Bronchial epithelial cell (primary cell): ENCODE measurements around the gene MVK. TPM values are rescaled to one million over a fixed set of nuclear protein-coding genes. Genes with fewer than 3 reads are reported as not detected.

ENCODE experiments used
- DNase-seq: peaks from one replicate; pipeline ENCODE4 v3.0.0-alpha.2; 2010; ENCODE audit warnings: low read depth
- FAIRE-seq: peaks from 2 replicates; lab custom pipeline; 2011; peaks lifted over from hg19 to GRCh38; lab: Jason Lieb, UNC
- H3K27me3 ChIP-seq: 2 replicates; pipeline ENCODE4 v1.5.1; 2011; ENCODE audit warnings: low read length; ENCODE audit not compliant: control insufficient read depth, insufficient read depth
- H3K36me3 ChIP-seq: 2 replicates; pipeline ENCODE4 v1.5.1; 2011; ENCODE audit warnings: low read length; ENCODE audit not compliant: control insufficient read depth, insufficient read depth
- H3K4me3 ChIP-seq: 2 replicates; pipeline ENCODE4 v1.5.1; 2011; ENCODE audit warnings: mild to moderate bottlenecking, low read depth, low read length, control low read depth
- total RNA-seq: library from RNA; depleted of rRNA; stranded (reverse); fragments of >200 nt; gene quantifications from 2 replicates; pipeline ENCODE4 v1.2.1, GENCODE V29; 2014
- TF ChIP-seq, protein P1 (sequence below): IDR thresholded peaks from 2 replicates; pipeline ENCODE4 v1.5.1; 2011; ENCODE audit warnings: mild to moderate bottlenecking, moderate library complexity, low read length, control low read depth, inconsistent platforms; ENCODE audit not compliant: insufficient read depth, severe bottlenecking

The MVK gene
- total RNA-seq, 1 donor from 2014 or later, result 16.1 TPM

DNA sequence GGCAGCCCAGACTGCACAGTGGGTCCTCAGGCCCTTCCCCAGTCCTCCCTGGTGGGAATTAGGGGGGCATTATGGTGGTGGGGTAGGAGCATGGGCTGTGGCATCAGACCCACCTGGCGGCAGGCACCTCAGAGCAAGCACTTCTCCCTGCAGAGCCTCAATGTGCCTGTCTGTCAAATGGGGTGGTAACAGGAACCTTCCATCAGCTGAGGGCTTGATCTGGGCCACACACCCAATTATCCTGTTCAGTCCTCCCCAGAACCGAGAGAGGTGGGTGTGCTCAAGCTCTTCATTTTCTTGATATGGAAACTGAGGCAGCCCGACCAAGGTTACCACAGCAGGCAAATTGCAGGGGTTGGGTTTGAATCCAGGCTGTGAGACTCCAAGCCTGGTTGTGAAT is 38.4 kb downstream of the MVK start:
- Histone ChIP-seq H3K4me3 (no peak overlapping the region), H3K36me3 (no peaks in the 10 kb centered on the region), H3K27me3 (peaks cover 10% of the 10 kb centered on the region)
- FAIRE-seq (no peak), DNase-seq (no peak)
- TF ChIP-seq, protein P1, sequence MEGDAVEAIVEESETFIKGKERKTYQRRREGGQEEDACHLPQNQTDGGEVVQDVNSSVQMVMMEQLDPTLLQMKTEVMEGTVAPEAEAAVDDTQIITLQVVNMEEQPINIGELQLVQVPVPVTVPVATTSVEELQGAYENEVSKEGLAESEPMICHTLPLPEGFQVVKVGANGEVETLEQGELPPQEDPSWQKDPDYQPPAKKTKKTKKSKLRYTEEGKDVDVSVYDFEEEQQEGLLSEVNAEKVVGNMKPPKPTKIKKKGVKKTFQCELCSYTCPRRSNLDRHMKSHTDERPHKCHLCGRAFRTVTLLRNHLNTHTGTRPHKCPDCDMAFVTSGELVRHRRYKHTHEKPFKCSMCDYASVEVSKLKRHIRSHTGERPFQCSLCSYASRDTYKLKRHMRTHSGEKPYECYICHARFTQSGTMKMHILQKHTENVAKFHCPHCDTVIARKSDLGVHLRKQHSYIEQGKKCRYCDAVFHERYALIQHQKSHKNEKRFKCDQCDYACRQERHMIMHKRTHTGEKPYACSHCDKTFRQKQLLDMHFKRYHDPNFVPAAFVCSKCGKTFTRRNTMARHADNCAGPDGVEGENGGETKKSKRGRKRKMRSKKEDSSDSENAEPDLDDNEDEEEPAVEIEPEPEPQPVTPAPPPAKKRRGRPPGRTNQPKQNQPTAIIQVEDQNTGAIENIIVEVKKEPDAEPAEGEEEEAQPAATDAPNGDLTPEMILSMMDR, result no peak

DNA sequence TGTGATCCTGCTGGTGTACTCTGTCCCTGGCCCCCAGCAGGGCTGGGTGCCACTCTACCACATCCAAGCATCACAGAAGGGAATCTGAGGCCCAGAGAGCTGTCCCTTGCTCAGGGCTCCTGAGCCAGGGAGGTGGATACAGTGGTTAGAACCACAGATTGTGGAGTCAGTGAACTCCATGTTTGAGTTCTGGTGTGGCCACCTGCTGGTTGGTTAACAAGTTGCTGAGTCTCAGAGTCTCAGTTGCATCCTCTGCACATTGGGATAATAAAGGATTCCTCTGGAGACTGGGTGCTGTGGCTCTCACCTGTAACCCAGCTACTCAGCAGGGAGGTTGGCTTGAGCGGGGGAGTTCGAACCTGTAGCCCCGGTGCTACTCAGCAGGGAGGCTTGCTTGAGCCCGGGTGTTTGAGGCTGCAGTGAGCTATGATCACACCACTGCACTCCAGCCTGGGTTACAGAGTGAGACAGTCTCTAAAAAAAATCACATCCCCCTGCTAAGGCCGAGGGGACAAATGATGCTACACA is 39.4 kb downstream of the MVK start:
- TF ChIP-seq, protein P1, result peak; percentile 49
- H3K27me3 ChIP-seq, result peaks cover 6% of the 10 kb centered on the region

DNA sequence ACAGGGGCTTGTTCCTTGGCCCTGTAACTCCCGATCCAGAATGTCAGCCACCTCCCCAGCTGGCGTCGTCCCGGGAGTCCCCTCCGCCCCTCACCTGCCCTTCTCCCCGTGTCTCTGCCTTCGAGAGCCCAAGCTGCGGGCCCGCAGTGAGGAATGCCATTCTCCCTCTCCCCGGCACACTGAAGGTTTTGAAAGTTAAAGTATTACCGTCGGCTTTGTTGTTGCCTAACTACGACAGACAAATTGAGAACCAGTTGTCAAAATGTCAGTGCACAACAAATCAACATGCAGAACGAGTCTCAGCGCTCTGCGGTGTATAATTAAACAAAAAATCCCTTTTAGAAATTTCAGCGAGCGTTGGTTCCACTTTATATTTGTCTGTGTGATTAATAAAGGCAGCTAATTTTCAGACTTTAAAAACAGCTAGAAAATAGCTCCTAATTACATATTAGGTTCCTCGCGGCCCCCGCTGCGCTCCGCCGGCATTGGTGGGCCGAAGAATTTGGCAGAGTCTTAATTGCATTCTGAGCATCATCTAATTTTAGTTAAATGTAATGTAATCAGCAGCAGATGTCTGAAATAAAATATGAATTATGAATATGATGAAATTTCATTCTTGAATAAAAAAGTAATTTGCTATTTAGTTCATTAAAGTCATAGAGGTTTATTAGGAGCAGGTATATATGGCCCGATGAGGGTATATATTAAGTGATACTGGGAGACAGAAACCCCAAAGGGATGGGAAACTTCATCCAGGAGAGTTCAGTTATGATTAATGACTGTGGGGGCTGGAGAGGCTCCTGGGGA is 40.3 kb downstream of the MVK start:
- TF ChIP-seq, protein P1, result no peak
- FAIRE-seq (no peak), DNase-seq (no peak)
- Histone ChIP-seq H3K36me3 (no peaks in the 10 kb centered on the region), H3K27me3 (peaks cover 6% of the 10 kb centered on the region), H3K4me3 (no peak overlapping the region)

More for the DNA sequence above, 39.4 kb downstream of the MVK start:
- no peak overlapping the region for H3K4me3 ChIP-seq
- no peaks in the 10 kb centered on the region for H3K36me3 ChIP-seq
- DNase-seq (peak; percentile 21), FAIRE-seq (no peak)

GRCh38 chr12:109615556-109616229 is 42.1 kb downstream of the MVK start:
- peaks cover 6% of the 10 kb centered on the region for H3K27me3 ChIP-seq
- H3K36me3 ChIP-seq, result no peaks in the 10 kb centered on the region
- DNase-seq, result no peak
- FAIRE-seq, result no peak
- TF ChIP-seq, protein P1, result no peak
- H3K4me3 ChIP-seq, result no peak overlapping the region

DNA sequence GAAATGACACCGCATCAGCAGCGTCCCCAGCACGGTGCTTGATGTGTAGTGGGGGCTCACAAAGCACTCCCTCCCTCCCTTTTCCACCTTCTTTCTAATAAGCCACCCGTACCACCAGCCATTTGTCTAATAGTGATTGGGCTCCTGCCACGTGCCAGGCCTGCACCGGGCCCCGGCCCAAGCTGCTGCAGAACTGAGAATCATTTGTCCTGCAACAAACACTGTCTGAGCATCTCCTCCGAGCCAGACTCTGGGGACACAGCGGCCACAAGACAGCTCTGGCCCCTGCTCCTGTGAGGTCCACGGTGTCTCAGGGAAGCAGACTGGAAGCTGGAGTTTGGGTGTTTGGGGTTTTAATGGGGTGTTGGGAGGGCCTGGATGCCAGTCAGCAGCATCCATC is 43.9 kb downstream of the MVK start:
- no peak for DNase-seq
- Histone ChIP-seq H3K27me3 (peaks cover 4% of the 10 kb centered on the region), H3K36me3 (no peaks in the 10 kb centered on the region), H3K4me3 (no peak overlapping the region)
- TF ChIP-seq, protein P1, result no peak
- FAIRE-seq, result no peak
